SK-N-SH (cell line): Measurements from ENCODE around the gene BRI3. TPM values are rescaled to one million over a fixed set of nuclear protein-coding genes. Genes with fewer than 3 reads are reported as not detected.

ENCODE experiments used
- CTCF ChIA-PET: fragments of 300-600, 350-600 bp; formaldehyde crosslinking; extraction: SDS; loops from one replicate; lab custom pipeline; 2021; lab: Yijun Ruan, JAX
- POLR2A ChIA-PET: fragments of 350-600 bp; sonication (Branson Sonifier 250); formaldehyde crosslinking; extraction: SDS; loops from one replicate; lab custom pipeline; 2020; ENCODE audit warnings: antibody characterized with exemption, inconsistent platforms; lab: Yijun Ruan, JAX
- DNase-seq: peaks from one replicate; pipeline ENCODE4 v3.0.0; 2012
- H2AFZ ChIP-seq: fragments of 200-600 bp; sonication (generic); 2 replicates; pipeline ENCODE4 v1.8.1; 2016; ENCODE audit warnings: antibody characterized with exemption, mild to moderate bottlenecking, low read depth
- H3F3A ChIP-seq: fragments of 200-600 bp; sonication (generic); replicated peaks from 2 replicates; pipeline ENCODE3; 2016; ENCODE audit warnings: antibody characterized with exemption, mild to moderate bottlenecking; ENCODE audit not compliant: insufficient read depth
- H3K27ac ChIP-seq, 2 experiments: fragments of 200-500 bp in 1 of 2; fragments of 200-600 bp in 1 of 2; sonication (Bioruptor generic) in 1 of 2; sonication (generic), shearing (Covaris generic) in 1 of 2; 2 replicates each; pipeline versions ENCODE4 v1.5.1 to v1.6.1; 2014 to 2016; ENCODE audit warnings: low read depth in 2 of 2, inconsistent platforms in 1 of 2, low read length in 1 of 2, mild to moderate bottlenecking in 1 of 2, mixed read lengths in 1 of 2
- H3K27me3 ChIP-seq: fragments of 200-600 bp; sonication (generic), shearing (Covaris generic); 2 replicates; pipeline ENCODE4 v1.6.1; 2016; ENCODE audit warnings: mixed run types; ENCODE audit not compliant: insufficient read depth
- H3K36me3 ChIP-seq, 2 experiments: fragments of 200-500 bp in 1 of 2; fragments of 200-600 bp in 1 of 2; sonication (Bioruptor generic) in 1 of 2; sonication (generic) in 1 of 2; replicated peaks in 1 of 2; 2 replicates each; pipeline versions ENCODE3 to v1.5.1; 2014 to 2016; ENCODE audit warnings: low read length in 1 of 2, mild to moderate bottlenecking in 1 of 2; ENCODE audit not compliant: insufficient read depth in 2 of 2, control insufficient read depth in 1 of 2
- H3K4me1 ChIP-seq, 2 experiments: fragments of 200-500 bp in 1 of 2; fragments of 200-600 bp in 1 of 2; sonication (Bioruptor generic) in 1 of 2; sonication (generic), shearing (Covaris generic) in 1 of 2; 2 replicates each; pipeline versions ENCODE4 v1.5.1 to v1.6.1; 2014 to 2016; ENCODE audit warnings: low read depth in 1 of 2, low read length in 1 of 2, mixed run types in 1 of 2; ENCODE audit not compliant: insufficient read depth in 2 of 2, control insufficient read depth in 1 of 2
- H3K4me2 ChIP-seq: fragments of 200-600 bp; sonication (generic), shearing (Covaris generic); 2 replicates; pipeline ENCODE4 v1.6.1; 2017; ENCODE audit warnings: mixed run types
- H3K4me3 ChIP-seq, 2 experiments: fragments of 200-500 bp in 1 of 2; fragments of 200-600 bp in 1 of 2; sonication (Bioruptor generic) in 1 of 2; sonication (generic), shearing (Covaris generic) in 1 of 2; 2 replicates each; pipeline versions ENCODE4 v1.5.1 to v1.8.1; 2014 to 2016; ENCODE audit warnings: low read depth in 2 of 2, inconsistent platforms in 1 of 2, low read length in 1 of 2, mild to moderate bottlenecking in 1 of 2, mixed read lengths in 1 of 2, moderate library complexity in 1 of 2
- H3K79me2 ChIP-seq: fragments of 200-600 bp; sonication (generic); 2 replicates; pipeline ENCODE4 v1.8.1; 2017; ENCODE audit warnings: mild to moderate bottlenecking; ENCODE audit not compliant: insufficient read depth
- H3K9ac ChIP-seq: fragments of 200-600 bp; sonication (generic); 2 replicates; pipeline ENCODE4 v1.6.1; 2017; ENCODE audit warnings: mixed run types
- H3K9me2 ChIP-seq: fragments of 200-600 bp; sonication (generic); 2 replicates; pipeline ENCODE4 v1.6.1; 2017; ENCODE audit warnings: mixed run types
- H3K9me3 ChIP-seq: fragments of 200-600 bp; sonication (generic); 2 replicates; pipeline ENCODE4 v1.6.1; 2017; ENCODE audit warnings: mixed run types, mild to moderate bottlenecking, moderate library complexity
- H4K20me1 ChIP-seq: fragments of 200-600 bp; sonication (generic); 2 replicates; pipeline ENCODE4 v1.6.1; 2017; ENCODE audit warnings: mild to moderate bottlenecking, mixed run types; ENCODE audit not compliant: insufficient read depth
- CTCF ChIP-seq: fragments of 200-600 bp; sonication (generic); IDR thresholded peaks from 2 replicates; pipeline ENCODE4 v1.6.1; 2017; ENCODE audit warnings: antibody characterized with exemption, mild to moderate bottlenecking, moderate library complexity
- EP300 ChIP-seq, 2 experiments: IDR thresholded peaks; 2 replicates each; pipeline versions ENCODE4 v1.4.0 to v1.6.1; 2012; ENCODE audit warnings: borderline replicate concordance in 1 of 2, low read depth in 1 of 2, low read length in 1 of 2
- EZH2phosphoT487 ChIP-seq: fragments of 200-600 bp; sonication (generic); IDR thresholded peaks from 2 replicates; pipeline ENCODE4 v1.6.1; 2017; ENCODE audit warnings: low read depth, mixed run types, mild to moderate bottlenecking, antibody characterized with exemption, moderate library complexity, borderline replicate concordance
- FOSL2 ChIP-seq: IDR thresholded peaks from 2 replicates; pipeline ENCODE4 v1.4.0; 2012; ENCODE audit warnings: low read depth, mild to moderate bottlenecking, moderate library complexity, borderline replicate concordance
- GABPA ChIP-seq: IDR thresholded peaks from 2 replicates; pipeline ENCODE4 v1.4.0; 2012; ENCODE audit warnings: low read depth, mild to moderate bottlenecking
- IRF3 ChIP-seq: fragments of 150-350 bp; IDR thresholded peaks from 2 replicates; pipeline ENCODE4 v1.6.1; 2016; ENCODE audit warnings: mild to moderate bottlenecking, low read depth, low read length
- JUND ChIP-seq: IDR thresholded peaks from 2 replicates; pipeline ENCODE4 v1.4.0; 2012
- MAX ChIP-seq: IDR thresholded peaks from 2 replicates; pipeline ENCODE4 v1.4.0; 2012; ENCODE audit warnings: low read depth
- NFIC ChIP-seq: IDR thresholded peaks from 2 replicates; pipeline ENCODE4 v1.4.0; 2012; ENCODE audit warnings: borderline replicate concordance
- PBX3 ChIP-seq: IDR thresholded peaks from 2 replicates; pipeline ENCODE4; 2012
- RAD21 ChIP-seq: IDR thresholded peaks from 2 replicates; pipeline ENCODE4 v1.6.1; 2012; ENCODE audit warnings: mild to moderate bottlenecking, low read length
- RFX5 ChIP-seq: IDR thresholded peaks from 2 replicates; pipeline ENCODE4 v1.6.1; 2012; ENCODE audit warnings: mild to moderate bottlenecking, improper control_type of control experiment, low read length
- RXRA ChIP-seq: IDR thresholded peaks from 2 replicates; pipeline ENCODE4 v1.4.0; 2012; ENCODE audit warnings: low read depth, mild to moderate bottlenecking, borderline replicate concordance
- SMC3 ChIP-seq: IDR thresholded peaks from 2 replicates; pipeline ENCODE4 v1.6.1; 2012; ENCODE audit warnings: low read depth, low read length, improper control_type of control experiment
- USF1 ChIP-seq: IDR thresholded peaks from 2 replicates; pipeline ENCODE4 v1.4.0; 2012; ENCODE audit warnings: low read depth, borderline replicate concordance
- USF2 ChIP-seq: fragments of 150-350 bp; IDR thresholded peaks from 2 replicates; pipeline ENCODE4 v1.6.1; 2017; ENCODE audit warnings: antibody characterized with exemption, low read length, low read depth, borderline replicate concordance
- WGBS: methylation state at CpG from one replicate; pipeline ENCODE4 v1.1.6; 2017; ENCODE audit warnings: low lambda C conversion rate; 5-methylcytosine and 5-hydroxymethylcytosine counted together
- polyA plus RNA-seq, 3 experiments: library from polyadenylated mRNA; depleted of rRNA; stranded (reverse); fragments of >200 nt; gene quantifications; 2 replicates each; pipeline ENCODE4 v1.2.3, GENCODE V29; 2012

Gene BRI3
- polyA plus RNA-seq, 1 of the 3 experiments (the other 2 are of a cell fraction), result 128 TPM

- no peak overlapping the region for H2AFZ ChIP-seq
- no peak overlapping the region for H3K9ac ChIP-seq
- peaks cover 22% of the 10 kb centered on the region for H3F3A ChIP-seq
- H3K9me2 ChIP-seq, result no peaks in the 10 kb centered on the region
- H3K27ac ChIP-seq, result no peak overlapping the region
- WGBS, result 95% methylated on average over 15 of the region's 19 CpGs
- peaks cover 0 to 6% of the 10 kb centered on the region in 2 experiments; a peak in 1 of 4 replicates for H3K4me1 ChIP-seq
- H3K9me3 ChIP-seq, result no peaks in the 10 kb centered on the region
- no peak overlapping the region for H3K4me3 ChIP-seq
- H3K4me2 ChIP-seq, result no peak overlapping the region
- DNase-seq, result no peak
- CTCF ChIA-PET, result interaction anchor here (0.7 to 11.1 kb wide), 9 partner anchors 11 to 536 kb away, joined by 3 to 108 read pairs (median 9); partner anchors contain the start of gene BAIAP2L1
- no peaks in the 10 kb centered on the region for H3K27me3 ChIP-seq
- H3K79me2 ChIP-seq, result peaks cover 45% of the 10 kb centered on the region
- peaks cover 29 to 38% of the 10 kb centered on the region in 2 experiments for H3K36me3 ChIP-seq
- POLR2A ChIA-PET, result no interaction called here
- peaks cover 39% of the 10 kb centered on the region for H4K20me1 ChIP-seq
- no peak for TF ChIP-seq USF1
- TF ChIP-seq RAD21, result no peak
- TF ChIP-seq MAX, result no peak
- no peak for TF ChIP-seq IRF3
- no peak for TF ChIP-seq EP300 (IDR thresholded peaks at IDR 0.05; ENCODE audit: borderline replicate concordance in 1 of 2, low read depth in 1 of 2, low read length in 1 of 2)
Observed at GRCh38 chr7:98295467-98296192, 14.1 kb downstream of the BRI3 start.

- Histone ChIP-seq H3K79me2 (peaks cover 33% of the 10 kb centered on the region), H3K4me3 (no peak overlapping the region), H3K27me3 (no peaks in the 10 kb centered on the region), H3K4me2 (no peak overlapping the region), H3K27ac (no peak overlapping the region), H3K9me3 (no peaks in the 10 kb centered on the region), H3K4me1 (peaks cover 0 to 6% of the 10 kb centered on the region in 2 experiments; a peak in 1 of 4 replicates), H4K20me1 (peaks cover 27% of the 10 kb centered on the region), H3K9me2 (no peaks in the 10 kb centered on the region), H3K36me3 (peaks cover 21 to 27% of the 10 kb centered on the region in 2 experiments), H3F3A (peaks cover 16% of the 10 kb centered on the region), H3K9ac (no peak overlapping the region), H2AFZ (no peak overlapping the region)
- 76% methylated on average over 12 of the region's 12 CpGs for WGBS
- DNase-seq, result no peak
- POLR2A ChIA-PET, result no interaction called here
- TF ChIP-seq USF1, result no peak
- TF ChIP-seq GABPA, result no peak
- no peak for TF ChIP-seq RAD21
- no peak for TF ChIP-seq PBX3
- TF ChIP-seq NFIC, result no peak
- TF ChIP-seq CTCF, result no peak
- no peak for TF ChIP-seq FOSL2
- TF ChIP-seq RXRA, result no peak
- TF ChIP-seq RFX5, result no peak
- no peak for TF ChIP-seq SMC3
- TF ChIP-seq USF2, result no peak
- TF ChIP-seq IRF3, result no peak
- TF ChIP-seq JUND, result no peak
- TF ChIP-seq EZH2phosphoT487, result no peak
- TF ChIP-seq, all 33 proteins: peak for 0
- CTCF ChIA-PET, result interaction anchor here (2.1 to 11.1 kb wide), 2 partner anchors 105 to 124 kb away, joined by 7 to 108 read pairs; partner anchors contain the start of gene BAIAP2L1
Observed at GRCh38 chr7:98296833-98297232, 15.3 kb downstream of the BRI3 start.
